H4 (cell line): ENCODE data around the gene NMB. TPM values are rescaled to one million over a fixed set of nuclear protein-coding genes. Genes with fewer than 3 reads are reported as not detected.
"Not testable (repeated sequence)": the region's sequence is repeated elsewhere in the genome, so short reads cannot be mapped to it uniquely, and the experiment has no call there.

Experiments used
- DNase-seq: peaks from one replicate; pipeline ENCODE4 v3.0.0-alpha.2; 2015; ENCODE audit warnings: low spot score
- total RNA-seq: library from RNA; depleted of rRNA; stranded (reverse); fragments of >200 nt; shearing (Covaris generic); gene quantifications from 2 replicates; pipeline ENCODE4 v1.2.3, GENCODE V29; 2014

The NMB gene
- total RNA-seq, 1 experiment from 2014 or later: 11.3 TPM

DNA sequence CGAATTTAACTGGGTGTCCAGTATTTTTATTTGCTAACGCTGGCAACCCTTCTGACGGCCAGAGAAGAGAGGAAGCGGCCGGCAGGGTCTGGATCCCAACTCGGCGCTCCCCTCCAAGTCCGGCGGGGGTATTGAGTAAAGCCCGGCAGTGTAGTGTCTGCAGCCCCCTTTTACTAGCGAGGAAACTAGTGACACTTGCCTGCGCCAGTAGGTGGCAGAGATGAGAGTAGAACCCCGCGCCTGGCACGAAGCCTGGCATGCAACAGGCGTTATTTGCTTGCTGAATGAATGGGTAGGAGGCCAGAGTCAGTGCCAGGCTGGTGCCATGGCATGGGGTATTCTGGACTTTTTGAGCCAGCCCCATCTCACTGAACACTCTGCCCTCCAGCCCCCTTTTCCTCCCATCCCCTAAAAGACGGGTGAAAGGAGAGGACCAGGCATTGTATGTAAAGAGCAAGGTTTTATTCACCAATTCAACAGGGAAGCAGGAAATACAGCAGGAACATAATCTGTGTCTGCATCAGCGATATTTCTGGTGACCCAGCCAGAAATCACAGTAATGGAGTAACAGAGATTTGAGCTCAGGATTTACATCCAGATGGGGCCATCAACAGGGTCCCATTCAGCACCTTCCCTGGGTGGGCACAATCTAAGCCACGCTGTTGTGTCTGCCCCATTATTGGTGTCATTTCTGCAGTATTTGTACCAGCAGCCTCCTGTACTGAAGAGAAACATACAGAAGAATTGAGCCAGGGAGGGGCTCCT lies 3.1 kb downstream of the NMB start:
- peak; percentile 84 for DNase-seq

DNA sequence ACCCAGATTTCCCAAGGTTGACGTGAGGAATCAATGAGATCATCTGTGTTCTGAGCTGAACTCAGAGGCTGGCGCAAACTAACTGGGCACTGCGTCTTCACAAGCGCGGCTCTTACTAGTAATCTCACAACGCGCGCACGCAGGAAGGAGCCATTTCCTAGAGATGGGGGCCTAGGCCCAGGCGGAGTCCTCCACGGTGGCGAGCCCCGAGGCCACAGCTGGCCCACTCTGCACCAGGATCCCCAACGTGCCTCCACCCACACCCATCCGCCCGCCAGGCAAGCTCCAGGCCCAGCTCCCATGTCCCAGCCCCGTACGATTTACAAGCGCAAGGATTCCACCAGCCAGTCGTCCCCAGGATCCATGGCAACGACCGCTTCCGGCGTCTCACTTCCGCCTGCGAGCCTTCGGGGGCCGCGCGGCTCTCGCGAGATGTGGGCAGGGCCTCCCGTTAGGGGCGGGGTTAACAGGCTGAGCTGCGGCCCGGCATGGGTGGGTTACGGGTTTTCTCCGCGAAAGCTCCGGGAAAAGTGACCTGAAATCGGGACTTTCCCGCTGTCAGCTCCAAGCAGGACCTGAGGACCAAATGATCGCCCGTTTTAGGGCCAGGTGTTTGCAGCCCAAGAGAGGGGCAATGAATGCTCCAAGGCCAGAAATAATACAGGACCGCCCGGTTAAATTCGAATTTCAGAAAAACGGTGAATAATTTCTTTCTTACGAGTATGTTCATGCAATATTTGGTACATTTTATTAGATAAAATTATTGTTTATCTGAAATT lies 3.9 kb downstream of the NMB start, which contains the start of gene WDR73:
TSS of gene WDR73 (minus strand) at position 374 of the 779 bp plus-strand sequence. CDS start at position 365, 9 bp downstream.
- DNase-seq: peak; percentile 90

DNA sequence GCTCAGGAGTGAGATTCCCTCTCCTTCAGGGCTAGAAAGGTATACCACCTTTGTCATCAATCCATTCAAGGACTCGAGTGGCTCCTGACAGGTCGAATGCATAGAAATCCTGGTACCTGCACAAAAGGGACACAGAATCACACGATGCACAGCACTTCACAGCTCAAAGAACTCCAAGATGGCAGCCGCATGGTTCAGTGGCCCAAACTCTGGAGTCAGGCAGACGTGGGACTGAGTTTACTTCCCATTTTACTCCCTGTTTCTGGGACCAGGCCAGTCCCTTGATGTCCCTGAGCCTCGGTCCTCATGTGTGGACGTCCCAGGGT lies 4.5 kb downstream of the NMB start:
- DNase-seq: no peak

DNA sequence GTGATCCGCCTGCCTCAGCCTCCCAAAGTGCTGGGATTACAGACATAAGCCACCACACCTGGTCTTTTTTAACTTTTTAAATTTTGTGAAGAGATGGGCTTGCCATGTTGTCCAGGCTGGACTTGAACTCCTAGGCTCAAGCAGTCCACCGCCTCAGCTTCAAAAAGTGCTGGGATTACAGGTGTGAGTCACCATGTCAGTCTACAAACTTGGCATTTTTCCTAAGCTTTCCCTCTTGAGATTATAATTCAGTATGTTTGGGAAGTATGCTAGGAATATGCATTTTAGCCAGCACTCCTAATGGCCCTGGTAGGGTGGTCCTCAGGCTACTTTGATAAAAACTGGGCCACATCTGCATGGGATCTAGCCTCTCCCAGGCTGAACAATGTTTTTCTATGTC lies 8.3 kb downstream of the NMB start:
- no peak for DNase-seq

DNA sequence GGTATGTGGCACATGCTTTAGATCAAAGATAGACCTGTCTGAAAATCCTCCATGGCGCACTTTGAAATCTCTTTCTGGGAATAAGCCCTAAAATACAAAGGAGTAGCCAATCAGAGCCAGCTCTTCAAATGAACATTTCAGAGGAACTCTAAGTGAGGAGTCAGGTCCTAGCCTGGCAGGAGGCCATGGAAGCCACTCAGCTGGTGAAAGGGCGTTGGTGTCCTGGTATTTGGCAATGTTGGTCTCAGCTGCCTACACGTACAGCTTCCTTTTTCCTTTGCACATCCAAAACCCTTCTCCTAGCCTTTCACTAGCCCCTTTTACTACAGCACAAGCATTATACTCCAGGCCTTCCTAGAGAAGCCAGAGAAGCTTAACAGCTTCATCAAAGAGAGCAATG lies 9.5 kb downstream of the NMB start:
- no peak for DNase-seq

DNA sequence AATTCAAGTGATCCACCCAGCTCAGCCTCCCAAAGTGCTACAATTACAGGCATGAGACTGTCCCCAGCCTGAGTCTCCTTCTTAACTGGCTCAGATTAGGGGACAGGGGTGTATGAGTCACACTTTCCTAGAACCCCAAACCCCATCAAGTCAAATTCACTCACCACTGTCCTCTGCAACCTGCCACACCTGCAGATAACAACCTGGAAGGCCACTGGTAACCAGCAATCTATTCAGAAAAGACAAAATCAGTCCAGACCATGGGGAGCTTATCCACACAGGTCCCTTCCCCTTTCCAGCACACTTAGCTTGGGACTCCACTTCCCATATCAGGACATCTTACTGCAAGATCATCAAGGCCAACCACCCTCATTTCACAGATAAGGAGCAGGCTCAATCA lies 10.3 kb downstream of the NMB start:
- no peak for DNase-seq

DNA sequence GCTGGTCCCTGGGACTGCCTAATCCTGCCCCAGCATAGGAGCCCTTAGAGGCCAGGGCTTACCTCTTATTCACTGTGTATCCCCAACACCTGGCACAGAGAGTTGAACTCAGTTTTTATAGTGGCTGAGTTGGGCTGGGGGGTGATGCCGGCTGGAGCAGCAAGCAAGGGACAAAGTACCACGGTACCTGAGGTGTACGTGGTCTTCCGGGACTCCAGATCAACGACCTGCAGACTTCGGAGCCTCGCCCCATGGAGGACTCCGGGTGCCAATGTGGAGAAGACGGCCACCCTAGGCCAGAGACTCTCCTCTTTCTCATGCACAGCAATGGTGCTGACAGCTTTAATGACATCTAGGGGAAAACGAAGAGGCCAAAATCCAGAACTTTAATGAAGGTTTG lies 12.0 kb downstream of the NMB start:
- DNase-seq: no peak

DNA sequence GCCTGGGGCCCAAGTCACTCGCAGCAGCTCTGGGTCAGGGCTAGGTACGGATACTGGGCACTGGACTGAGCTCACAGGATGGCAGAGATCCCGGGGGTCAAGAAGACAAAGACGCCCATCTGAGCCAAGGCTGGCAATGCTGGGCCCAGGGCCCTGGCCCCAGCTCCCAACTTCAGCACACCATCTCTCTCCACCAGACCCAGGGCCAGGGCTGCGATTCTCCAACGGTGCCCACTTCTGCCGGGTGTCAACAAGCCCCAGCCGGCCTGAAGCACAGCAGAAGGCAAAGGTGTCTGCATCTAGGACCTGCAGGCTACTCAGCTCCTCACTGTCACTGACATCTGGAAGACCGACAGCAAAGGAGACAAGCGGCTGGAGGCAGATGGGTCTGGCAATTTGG lies 12.5 kb downstream of the NMB start:
- DNase-seq: no peak

DNA sequence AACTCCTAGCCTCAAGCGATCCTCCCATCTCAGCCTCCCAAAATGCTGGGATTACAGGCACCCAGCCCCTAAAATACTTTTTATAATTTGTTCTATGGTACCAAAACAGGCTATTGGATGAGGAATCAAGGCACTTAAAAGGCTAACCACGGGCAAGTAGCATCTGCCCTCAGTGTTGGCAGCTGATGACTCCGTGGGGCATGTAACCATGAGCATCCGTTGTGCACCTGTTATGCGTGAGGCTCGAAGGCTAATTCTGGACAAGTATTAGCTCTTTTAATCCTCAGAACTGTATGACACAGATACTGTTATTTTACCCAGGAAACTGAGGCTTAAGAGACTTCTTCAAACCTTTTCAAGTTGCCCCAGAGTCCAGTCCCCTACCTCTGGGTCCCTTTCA lies 14.2 kb downstream of the NMB start:
- DNase-seq: no peak

DNA sequence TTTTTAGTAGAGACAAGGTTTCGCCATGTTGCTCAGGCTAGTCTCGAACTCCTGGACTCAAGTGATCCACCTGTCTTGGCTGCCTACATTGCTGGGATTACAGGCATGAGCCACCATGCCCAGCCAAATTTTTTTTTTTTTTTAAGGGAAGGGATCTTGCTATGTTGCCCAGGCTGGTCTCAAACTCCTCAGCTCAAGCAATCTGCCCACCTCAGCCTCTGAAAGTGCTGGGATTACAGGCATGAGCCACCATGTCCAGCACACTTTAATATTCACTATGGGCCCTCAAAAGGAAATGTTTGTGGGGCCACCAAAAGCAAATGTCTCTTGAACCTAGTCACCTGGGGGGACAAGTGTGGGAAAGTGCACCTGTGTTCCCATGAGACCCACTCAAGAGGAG lies 15.4 kb downstream of the NMB start:
- not testable (repeated sequence) for DNase-seq

DNA sequence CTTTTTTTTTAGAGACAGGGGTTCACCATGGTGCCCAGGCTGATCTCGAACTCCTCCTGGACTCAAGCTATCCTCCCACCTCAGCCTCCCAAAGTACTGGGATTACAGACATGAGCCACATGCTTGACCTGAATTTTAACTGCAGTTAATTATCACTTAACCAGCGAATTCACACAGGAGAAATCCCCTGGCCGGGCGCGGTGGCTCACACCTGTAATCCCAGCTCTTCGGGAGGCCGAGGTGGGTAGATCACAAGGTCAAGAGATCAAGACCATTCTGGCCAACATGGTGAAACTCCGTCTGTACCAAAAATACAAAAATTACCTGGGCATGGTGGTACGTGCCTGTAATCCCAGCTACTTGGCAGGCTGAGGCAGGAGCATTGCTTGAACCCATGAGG lies 16.1 kb downstream of the NMB start:
- not testable (repeated sequence) for DNase-seq

DNA sequence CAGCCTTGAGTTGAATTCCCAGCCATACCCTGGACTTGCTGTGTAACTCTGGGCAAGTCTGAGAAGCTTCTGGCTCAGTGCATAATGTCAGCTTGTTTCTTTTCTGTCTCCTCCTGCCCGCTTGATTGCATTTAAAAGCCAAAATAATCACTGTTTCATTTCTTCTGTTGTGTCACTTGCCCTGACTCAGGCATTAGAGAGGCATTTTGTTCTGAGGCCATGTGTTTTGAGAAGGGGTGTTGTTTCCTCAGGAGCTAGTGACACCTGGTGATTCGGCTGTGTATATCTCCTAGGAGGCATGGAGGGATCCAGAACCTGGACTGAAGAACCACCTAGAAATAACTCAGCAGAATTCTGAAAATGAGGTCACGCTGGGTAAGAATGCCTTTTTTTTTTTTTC lies 19.9 kb downstream of the NMB start:
- peak; percentile 28 for DNase-seq

DNA sequence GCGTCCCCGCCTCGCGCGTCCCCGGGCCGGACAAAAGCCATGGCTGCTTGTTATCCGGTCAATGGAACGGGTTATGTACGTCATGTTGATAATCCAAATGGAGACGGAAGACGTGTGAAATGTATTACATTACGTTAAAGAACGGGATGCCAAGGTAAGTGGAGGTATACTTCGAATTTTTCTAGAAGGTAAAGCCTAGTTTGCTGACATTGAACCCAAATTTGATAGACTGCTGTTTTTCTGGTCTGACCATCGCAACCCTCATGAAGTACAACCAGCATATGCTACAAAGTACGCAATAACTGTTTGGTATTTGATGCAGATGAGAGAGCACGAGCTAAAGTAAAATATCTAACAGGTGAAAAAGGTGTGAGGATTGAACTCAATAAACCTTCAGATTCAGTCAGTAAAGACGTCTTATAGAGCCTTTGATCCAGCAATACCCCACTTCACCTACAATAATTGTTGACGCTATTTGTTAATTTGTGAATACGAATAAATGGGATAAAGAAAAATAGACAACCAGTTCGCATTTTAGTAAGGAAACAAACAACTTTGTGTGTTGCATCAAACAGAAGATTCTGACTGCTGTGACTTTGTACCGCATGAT lies 23.7 kb downstream of the NMB start:
- no peak for DNase-seq

DNA sequence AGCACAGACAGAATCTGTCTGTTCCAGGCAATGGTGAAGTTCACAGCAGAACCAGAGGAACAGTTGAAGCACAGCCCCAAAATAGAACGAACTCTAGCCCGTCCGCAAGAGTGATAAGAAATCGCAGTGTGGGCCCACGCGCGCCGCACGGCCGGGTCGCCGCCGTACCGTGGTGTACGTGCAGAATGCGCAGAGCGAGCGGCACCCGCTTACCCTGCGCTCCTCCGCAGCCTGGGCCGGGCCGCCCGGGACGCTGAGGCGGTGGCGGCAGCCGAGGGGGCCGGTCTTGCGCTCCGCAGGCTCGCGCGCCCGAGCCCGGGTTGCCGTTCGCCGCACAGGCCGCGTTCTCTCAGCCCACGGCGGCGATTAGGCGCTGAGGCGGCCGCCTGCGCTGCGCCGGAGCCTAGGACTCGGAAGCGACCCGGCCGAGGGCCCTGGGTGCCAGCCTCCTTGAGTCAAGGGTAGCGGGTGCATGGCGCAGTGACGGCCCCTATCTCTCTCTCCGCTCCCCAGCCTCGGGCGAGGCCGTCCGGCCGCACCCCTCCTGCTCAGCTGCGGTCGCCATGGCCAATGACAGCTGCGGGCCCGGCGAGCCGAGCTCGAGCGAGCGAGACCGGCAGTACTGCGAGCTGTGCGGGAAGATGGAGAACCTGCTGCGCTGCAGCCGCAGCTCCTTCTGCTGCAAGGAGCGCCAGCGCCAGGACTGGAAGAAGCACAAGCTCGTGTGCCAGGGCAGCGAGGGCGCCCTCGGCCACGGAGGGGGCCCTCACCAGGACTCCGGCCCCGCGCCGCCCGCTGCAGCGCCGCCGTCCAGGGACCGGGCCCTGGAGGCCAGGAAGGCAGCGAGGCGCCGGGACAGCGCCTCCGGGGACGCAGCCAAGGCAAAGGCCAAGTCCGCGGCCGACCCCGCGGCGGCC lies 24.4 kb downstream of the NMB start:
- no peak for DNase-seq

DNA sequence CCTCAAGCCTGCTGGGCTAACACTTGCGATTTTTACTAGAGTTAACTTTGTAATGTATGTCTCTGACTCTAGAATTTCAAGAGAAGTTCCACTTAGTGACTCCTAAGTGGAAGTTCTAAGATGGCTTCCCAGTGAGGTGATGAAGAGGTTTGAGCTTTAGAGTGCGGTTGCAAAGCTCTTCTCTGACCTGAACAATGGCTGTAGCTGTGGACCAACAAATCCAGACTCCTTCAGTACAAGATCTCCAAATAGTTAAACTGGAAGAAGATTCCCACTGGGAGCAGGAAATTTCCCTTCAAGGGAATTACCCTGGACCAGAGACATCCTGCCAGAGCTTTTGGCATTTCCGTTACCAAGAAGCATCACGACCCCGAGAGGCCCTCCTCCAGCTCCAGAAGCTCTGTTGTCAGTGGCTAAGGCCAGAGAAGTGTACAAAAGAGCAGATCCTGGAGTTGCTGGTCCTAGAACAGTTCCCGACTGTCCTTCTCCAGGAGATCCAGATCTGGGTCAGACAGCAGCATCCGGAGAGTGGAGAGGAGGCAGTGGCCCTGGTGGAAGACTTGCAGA lies 26.2 kb downstream of the NMB start:
- no peak for DNase-seq

DNA sequence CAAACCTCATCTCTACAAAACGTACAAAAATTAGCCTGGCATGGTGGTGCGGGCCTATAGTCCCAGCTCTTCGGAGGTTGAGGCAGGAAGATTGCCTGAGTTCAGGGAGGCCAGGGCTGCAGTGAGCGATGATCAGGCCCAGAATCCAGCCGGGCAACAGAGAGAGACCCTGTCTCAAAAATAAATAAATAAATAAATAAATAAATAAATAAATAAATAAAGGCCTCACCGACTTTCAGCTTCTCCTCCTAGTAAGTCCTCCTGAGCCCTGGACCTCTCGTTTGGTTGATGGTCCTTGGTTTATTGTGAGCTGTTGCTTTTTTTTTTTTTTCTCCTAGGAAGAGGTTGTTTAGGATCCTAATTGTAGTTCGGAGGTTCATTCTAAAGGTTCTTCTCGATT lies 29.0 kb downstream of the NMB start:
- no peak for DNase-seq

DNA sequence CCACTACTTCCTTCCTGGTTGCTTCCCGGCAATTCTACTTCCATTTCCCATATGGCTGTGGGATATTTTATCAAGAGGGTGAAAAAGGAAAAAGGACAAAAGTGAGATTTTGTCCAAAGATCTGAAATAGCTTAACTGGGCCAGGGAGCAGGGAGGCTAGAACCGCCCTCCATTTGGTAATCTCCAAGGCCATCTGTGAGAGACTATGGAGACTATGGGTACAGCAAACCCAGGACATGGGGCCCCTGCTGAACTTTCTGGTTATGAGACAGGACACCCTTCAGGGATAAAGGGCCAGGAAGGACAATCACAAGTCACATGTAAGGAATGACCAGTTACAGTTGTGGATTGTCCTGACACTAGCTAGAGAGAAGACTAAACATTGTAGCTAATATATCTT lies 32.9 kb downstream of the NMB start:
- DNase-seq: no peak

DNA sequence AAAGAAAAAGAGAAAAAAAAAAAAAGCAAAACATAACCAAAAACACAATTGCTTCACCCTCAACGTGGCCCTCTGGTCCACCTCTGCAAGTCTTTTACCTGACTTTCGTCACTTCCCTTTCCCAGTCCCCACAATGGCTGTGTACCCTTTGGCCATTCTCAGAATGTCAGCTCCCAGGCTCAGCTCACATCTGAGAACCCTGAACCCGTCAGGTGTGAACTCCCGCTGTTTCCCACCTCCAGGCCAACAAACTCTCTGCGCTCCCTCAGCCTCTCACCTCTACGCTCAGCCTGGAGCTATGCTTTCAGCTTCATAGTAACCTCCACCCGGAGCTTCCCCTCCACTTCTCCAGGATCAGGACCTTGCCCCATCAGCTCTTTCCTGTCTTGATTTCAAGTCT lies 33.6 kb downstream of the NMB start:
- no peak for DNase-seq

DNA sequence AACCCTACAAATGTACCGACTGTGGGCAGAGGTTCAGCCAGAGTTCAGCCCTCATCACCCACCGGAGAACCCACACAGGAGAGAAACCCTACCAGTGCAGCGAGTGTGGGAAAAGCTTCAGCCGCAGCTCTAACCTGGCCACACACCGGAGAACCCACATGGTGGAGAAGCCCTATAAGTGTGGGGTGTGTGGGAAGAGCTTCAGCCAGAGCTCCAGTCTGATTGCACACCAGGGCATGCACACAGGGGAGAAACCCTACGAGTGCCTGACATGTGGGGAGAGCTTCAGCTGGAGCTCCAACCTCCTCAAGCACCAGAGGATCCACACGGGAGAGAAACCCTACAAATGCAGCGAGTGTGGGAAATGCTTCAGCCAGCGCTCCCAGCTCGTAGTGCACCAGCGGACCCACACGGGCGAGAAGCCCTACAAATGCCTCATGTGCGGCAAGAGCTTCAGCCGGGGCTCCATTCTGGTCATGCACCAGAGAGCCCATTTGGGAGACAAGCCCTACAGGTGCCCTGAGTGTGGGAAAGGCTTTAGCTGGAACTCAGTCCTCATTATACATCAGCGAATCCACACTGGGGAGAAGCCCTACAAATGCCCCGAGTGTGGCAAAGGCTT lies 36.5 kb downstream of the NMB start:
- DNase-seq: no peak

DNA sequence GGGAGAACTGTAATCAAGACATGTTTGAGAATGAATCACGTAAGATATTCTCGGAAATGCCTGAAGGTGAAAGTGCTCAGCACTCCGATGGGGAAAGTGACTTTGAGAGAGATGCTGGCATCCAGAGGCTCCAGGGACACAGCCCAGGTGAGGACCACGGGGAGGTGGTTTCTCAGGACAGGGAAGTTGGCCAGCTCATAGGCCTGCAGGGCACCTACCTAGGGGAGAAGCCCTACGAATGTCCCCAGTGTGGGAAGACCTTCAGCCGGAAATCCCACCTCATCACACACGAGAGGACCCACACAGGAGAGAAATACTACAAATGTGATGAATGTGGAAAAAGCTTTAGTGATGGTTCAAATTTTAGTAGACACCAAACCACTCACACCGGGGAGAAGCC lies 37.4 kb downstream of the NMB start:
- DNase-seq: no peak

DNA sequence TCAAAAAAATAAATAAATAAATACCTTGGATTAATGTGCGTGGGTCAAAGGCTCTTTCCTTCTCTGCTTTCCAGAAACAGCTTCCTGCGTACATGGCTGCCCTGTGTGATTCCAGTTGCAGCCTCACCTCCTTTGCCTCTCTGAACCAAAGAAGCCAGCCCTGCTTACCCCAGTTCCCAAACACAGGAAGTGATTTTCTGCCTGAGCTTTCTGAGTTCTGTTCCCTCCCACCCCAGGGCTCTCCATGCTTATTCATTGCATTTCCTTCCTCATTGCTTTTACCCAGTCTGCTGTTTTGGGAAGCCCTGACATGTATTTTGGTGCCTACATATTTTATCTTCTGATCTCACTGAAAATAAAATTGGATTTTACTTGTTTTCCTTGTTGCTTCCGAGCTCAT lies 41.8 kb downstream of the NMB start:
- no peak for DNase-seq
